Left lobe of liver (tissue), 2 donors: ENCODE data around the gene UBE2D3. TPM values are rescaled to one million over a fixed set of nuclear protein-coding genes. Genes with fewer than 3 reads are reported as not detected.
"Not testable (repeated sequence)": the region's sequence is repeated elsewhere in the genome, so short reads cannot be mapped to it uniquely, and the experiment has no call there.

Source experiments
- ATAC-seq: fragments of 200-7000 bp; cut with Tn5 transposase; one replicate; pipeline ENCODE4 v1.9.1; 2020; ENCODE audit warnings: mild to moderate bottlenecking, moderate library complexity
- DNase-seq: peaks from one replicate; pipeline ENCODE4 v3.0.0-alpha.2; 2020; ENCODE audit warnings: low spot score
- total RNA-seq: library from RNA; stranded (reverse); gene quantifications from one replicate; pipeline ENCODE4 v1.2.1, GENCODE V29; 2021
- donor health status: DM: no; HTN: no; CAD: no; lungs with moderate emphysema.
- donor health status: DM: no; HTN: yes; CAD: no.

Gene UBE2D3
- total RNA-seq, 1 donor from 2014 or later = 137 TPM

GRCh38 chr4:102832667-102833066 is 5.3 kb upstream of the UBE2D3 start:
- no peak for DNase-seq
- no peak for ATAC-seq

- ATAC-seq = no peak
- no peak for DNase-seq
Measured at GRCh38 chr4:102832105-102832504, 4.8 kb upstream of the UBE2D3 start.

- no peak for DNase-seq
- ATAC-seq = no peak
Measured at GRCh38 chr4:102829803-102830202, 2.5 kb upstream of the UBE2D3 start.

GRCh38 chr4:102828497-102828808 is 1.1 kb upstream of the UBE2D3 start:
- ATAC-seq (no peak), DNase-seq (no peak)

GRCh38 chr4:102827674-102828496 is 534 bp upstream of the UBE2D3 start:
- DNase-seq (peak; percentile 99), ATAC-seq (peak; percentile 77)

DNA sequence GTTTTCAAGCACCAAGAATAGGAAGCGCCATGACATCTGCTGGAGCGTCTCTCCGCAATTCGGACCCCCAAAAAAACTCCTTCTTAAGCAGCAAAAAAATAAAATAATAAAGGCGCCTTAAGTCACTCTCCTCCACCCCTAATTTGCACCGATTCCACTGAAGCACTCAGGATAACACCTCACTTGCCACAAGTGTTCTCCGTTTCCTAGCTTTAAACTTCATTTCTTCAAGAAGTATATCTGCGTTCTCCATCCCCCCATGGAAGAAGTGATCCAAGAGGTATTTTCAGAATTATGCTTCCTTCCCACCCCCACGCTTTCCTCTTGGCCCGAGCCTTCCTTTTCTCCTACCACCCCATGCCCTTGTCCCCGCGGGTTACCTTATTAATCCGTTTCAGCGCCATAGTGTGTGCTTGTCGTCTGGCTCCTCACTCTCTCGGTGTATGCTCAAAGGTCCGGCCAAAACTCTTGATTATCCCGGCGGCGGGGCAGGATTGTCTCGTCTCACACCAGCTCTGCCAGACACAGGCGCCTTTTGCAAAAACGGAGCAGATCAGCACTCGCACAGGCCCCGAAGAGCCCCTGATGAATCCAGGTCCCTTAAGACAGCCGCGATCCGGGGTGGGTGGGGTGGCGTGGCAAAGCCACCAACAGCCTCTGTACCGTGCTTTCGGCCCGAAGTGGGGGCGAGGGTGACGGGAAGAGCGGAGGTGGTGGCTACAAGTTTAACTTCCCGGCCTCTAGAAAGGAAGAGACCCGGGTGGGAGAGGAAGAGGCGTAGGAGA is 1.1 kb downstream of the UBE2D3 start:
- DNase-seq (no peak), ATAC-seq (no peak)

DNA sequence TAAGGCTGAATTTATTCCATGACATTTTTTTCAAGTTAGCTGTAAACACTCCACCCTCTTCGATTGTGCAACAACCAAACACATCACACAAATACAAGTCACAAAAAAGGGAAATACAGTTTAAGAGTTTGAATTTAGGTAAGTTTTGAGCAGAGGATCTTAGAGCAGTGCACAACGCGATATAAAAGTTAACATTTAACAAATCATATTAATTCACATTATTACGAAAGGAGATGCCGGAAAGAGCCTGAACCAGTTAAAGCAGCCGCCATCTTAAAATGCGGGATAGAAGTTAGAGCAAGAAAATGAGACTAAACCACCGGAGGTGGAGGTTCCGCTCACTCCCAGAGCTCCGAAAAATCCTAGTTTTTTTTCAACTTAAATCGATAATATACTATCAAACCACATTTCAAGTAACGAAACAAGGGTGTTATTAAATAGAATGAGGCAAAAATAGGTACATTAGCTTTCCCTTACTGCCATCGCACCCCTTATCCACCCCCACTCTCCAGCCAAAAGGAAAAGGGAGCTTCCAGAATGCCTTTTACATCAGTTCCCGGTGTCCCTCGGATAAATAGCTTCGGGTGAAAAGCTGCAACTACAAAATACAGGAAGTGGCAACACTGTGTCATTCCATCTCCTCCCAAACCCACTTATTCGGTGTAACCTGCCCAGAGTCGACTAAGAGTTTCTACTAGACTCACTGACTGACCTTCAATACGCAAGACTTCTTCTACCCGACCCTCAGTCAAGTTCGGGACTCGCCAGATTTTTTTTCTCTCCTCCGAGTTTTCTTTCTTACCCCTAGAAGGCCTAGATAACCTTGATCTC is 1.9 kb downstream of the UBE2D3 start:
- DNase-seq (peak; percentile 49), ATAC-seq (no peak)

DNA sequence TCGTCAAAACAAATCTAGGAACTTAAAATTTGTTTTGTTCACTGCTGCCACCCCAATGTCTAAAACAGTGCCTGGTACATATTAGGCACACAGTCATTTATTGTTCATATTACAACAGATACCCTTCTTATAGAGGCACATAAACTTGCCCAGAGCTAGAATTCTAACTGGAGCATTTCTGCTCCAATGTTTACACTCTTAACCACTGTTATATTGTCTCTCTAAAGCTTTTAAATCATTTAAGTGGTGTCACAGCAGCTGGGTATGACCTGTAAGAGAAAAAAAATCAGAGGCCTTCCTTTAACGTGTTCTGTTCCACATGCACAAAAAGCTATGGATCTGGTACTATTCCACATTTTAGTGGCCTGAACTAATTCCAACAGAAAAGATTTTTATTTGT is 3.0 kb downstream of the UBE2D3 start:
- ATAC-seq (no peak), DNase-seq (no peak)

DNA sequence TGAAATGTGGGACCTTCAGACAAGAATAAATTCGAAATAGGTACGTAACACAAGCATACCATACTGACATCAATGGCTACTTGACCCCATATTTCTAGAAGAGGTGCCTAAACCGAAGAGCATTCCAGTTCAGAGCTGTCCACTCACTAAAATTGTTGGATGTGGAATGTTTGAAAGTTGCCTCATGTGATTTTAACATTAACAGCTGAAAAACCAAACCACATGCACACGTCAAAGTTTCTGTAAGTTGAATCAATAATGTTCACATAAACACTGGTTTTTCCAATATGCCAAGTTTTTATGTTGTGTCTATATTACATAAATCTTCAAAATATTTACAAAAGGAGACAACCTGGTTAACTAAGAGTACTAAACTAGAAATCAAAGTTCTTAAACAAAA is 3.5 kb downstream of the UBE2D3 start:
- ATAC-seq (no peak), DNase-seq (no peak)

DNA sequence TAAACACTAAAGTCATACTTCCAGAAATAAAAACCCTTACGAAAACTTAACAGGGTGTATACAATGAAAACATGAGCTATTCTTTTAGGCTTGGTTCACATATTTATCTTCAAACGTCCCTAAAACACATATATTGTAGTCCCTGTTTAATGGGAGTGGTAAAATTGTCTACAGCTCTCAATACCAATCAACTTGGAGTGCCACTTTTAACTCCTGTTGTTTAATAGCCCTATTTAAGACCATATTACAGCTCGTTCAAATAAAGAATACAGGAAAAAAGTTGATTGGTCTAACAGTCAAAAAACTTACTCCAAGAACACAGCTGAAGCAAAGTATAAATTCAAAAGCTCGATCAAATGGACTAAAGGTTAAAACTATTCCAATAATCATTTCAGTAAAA is 3.9 kb downstream of the UBE2D3 start:
- DNase-seq = no peak

GRCh38 chr4:102819588-102820365 is 7.6 kb downstream of the UBE2D3 start:
- no peak for DNase-seq
- ATAC-seq = peak; percentile 42

More for the DNA sequence above, 3.9 kb downstream of the UBE2D3 start:
- no peak for ATAC-seq

GRCh38 chr4:102819100-102819499 is 8.3 kb downstream of the UBE2D3 start:
- not testable (repeated sequence) for DNase-seq
- ATAC-seq = peak; percentile 67

DNA sequence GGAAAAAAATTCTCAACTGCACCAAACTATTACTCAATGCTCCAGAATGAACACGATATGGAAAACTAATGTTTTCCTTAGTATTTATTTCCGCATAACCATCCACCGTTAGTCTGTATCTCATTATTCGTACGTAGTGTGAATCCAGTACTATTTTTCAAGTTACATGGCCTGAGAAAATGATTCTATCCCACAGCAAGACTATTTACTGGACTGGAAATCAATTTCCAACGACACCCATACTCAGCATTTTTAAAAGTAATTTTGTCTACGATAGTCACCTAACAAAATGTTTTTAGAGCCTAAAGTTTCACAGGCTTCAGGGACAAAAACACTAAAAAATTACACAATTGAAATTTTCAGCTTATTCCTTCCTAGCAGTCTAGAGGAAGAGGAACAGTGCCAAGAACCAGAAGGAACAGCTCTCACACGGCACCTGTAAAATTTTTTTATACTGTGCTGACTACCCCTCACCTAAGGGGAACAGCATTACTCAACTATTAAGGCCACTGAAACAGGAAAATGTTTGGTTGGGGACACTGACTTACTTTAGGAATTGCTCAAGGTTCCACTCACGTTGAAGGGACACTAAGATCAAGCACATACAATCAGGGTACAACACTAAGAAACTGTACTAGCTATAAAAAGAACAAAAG is 9.6 kb downstream of the UBE2D3 start:
- ATAC-seq = peak; percentile 12
- no peak for DNase-seq

DNA sequence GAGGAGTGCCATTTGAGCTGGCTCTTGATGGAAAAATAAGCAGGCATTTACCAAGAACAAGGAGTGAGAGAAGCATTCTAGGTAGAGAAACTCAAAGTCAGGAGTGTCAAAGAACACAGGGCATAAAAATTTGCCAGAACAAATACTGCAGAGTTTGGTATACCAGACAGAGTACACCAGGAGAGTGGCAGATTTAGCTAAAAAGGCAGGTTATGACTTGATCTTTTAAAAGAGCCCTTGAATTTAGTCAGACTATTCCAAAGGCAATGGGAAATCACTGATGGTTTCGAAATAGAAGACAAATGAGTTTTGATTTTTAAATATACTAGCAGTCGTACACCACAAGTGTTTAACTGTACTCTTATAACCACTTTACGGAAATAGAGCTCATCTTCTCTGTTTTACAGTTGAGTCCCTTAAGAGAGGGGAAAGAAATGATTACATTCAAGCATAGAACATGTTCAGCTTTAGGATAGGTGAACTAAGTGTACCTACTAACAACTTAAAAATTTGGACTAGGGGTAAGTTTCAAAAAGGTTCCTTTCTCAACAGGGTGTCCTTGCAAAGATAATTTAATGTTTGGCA is 10.2 kb downstream of the UBE2D3 start:
- peak; percentile 69 for ATAC-seq
- DNase-seq = no peak

DNA sequence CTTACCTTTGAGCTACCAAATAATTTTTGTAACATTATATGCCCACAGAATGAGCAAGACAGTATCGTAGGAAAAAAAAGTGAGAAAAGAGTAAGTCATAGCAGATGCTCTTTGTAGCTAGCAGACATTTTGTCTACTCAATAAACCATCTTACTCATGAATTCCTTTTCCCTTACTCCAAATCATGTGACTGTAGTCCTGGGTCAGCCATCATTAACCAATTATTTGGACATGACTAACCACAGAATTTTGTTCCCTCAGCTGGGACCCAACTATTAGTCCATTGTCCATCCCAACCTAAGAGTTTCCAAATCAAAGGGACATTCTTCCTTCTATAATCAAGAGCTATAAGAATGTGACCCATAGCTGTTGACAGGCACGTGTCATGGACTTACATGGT is 11.4 kb downstream of the UBE2D3 start:
- ATAC-seq (no peak), DNase-seq (no peak)

DNA sequence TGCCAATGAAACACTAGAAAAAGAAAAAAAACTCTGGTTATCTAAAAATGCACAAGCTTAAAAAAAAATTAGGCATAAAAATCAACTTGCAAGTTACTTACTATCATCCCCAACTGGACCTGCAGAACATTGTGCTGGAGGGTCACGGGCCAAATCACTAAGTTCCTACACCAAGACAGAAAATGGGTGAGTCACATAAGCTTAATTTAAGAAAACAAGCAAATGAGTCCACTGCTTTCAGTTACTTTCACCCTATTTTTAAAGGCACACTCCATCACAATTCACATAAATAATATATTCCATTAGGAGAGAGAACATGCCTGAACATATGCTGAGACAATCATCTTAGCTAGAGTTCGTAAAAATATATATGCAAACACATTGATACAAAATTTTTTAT is 17.7 kb downstream of the UBE2D3 start:
- no peak for DNase-seq
- no peak for ATAC-seq

- peak; percentile 40 for ATAC-seq
- DNase-seq = no peak
Measured at GRCh38 chr4:102809190-102809589, 18.2 kb downstream of the UBE2D3 start.

GRCh38 chr4:102808009-102808408 is 19.3 kb downstream of the UBE2D3 start:
- DNase-seq = no peak
- no peak for ATAC-seq

GRCh38 chr4:102807345-102807744 is 20.0 kb downstream of the UBE2D3 start:
- no peak for DNase-seq
- ATAC-seq = peak; percentile 47

GRCh38 chr4:102799816-102800215 is 27.5 kb downstream of the UBE2D3 start:
- no peak for DNase-seq
- no peak for ATAC-seq
